SK-N-SH treated with all-trans-retinoic acid at 6 μM for 48 hours (cell line): Measurements from ENCODE around the gene ARMH3.

ENCODE experiments used
- ATAC-seq: fragments of 200-7000 bp; cut with Tn5 transposase; 3 replicates; pipeline ENCODE4 v1.9.1; 2020; ENCODE audit warnings: mild to moderate bottlenecking, moderate library complexity
- ARNTL ChIP-seq: fragments of 450-650 bp; formaldehyde crosslinking; IDR thresholded peaks from 2 replicates; pipeline ENCODE4 v1.5.0; 2020; ENCODE audit warnings: low read depth, mild to moderate bottlenecking, moderate library complexity, borderline replicate concordance
- BACH2 ChIP-seq: fragments of 250-450 bp; sonication (Bioruptor Pico); IDR thresholded peaks from 2 replicates; pipeline ENCODE4 v1.9.0; 2021; ENCODE audit warnings: mild to moderate bottlenecking, borderline replicate concordance
- CREB5 ChIP-seq: fragments of 250-450 bp; sonication (Bioruptor Pico); IDR thresholded peaks from 2 replicates; pipeline ENCODE4 v1.5.1; 2020; ENCODE audit warnings: low read depth, mild to moderate bottlenecking, moderate library complexity
- CSDC2 ChIP-seq: fragments of 250-450 bp; sonication (Bioruptor Pico); IDR thresholded peaks from 2 replicates; pipeline ENCODE4 v1.5.0; 2020; ENCODE audit warnings: mild to moderate bottlenecking, moderate library complexity
- CSRNP3 ChIP-seq: fragments of 250-450 bp; sonication (Bioruptor Pico); IDR thresholded peaks from 2 replicates; pipeline ENCODE4 v1.5.1; 2021; ENCODE audit warnings: mild to moderate bottlenecking, moderate library complexity
- ESRRG ChIP-seq: fragments of 250-450 bp; sonication (Bioruptor Pico); IDR thresholded peaks from 2 replicates; pipeline ENCODE4 v1.6.1; 2021; ENCODE audit warnings: mild to moderate bottlenecking
- ISL1 ChIP-seq: fragments of 250-450 bp; sonication (Bioruptor Pico); IDR thresholded peaks from 2 replicates; pipeline ENCODE4 v2.1.2; 2022; ENCODE audit warnings: mild to moderate bottlenecking, moderate library complexity
- OSR1 ChIP-seq: fragments of 250-450 bp; sonication (Bioruptor Pico); IDR thresholded peaks from 2 replicates; pipeline ENCODE4 v1.8.0; 2022; ENCODE audit warnings: moderate library complexity, mild to moderate bottlenecking, inconsistent platforms
- POU6F1 ChIP-seq: fragments of 250-450 bp; sonication (Bioruptor Pico); IDR thresholded peaks from 2 replicates; pipeline ENCODE4 v1.8.0; 2021; ENCODE audit warnings: low read depth, mild to moderate bottlenecking, moderate library complexity, borderline replicate concordance
- PPARA ChIP-seq: fragments of 250-450 bp; sonication (Bioruptor Pico); IDR thresholded peaks from 2 replicates; pipeline ENCODE4 v1.5.0; 2020; ENCODE audit warnings: mild to moderate bottlenecking, borderline replicate concordance
- RARB ChIP-seq: fragments of 250-450 bp; sonication (Bioruptor Pico); IDR thresholded peaks from 2 replicates; pipeline ENCODE4 v1.8.0; 2021; ENCODE audit warnings: mild to moderate bottlenecking, moderate library complexity
- TCF4 ChIP-seq: fragments of 250-450 bp; sonication (Bioruptor Pico); IDR thresholded peaks from 2 replicates; pipeline ENCODE4 v1.8.0; 2021; ENCODE audit warnings: mild to moderate bottlenecking, moderate library complexity, borderline replicate concordance
- TOX ChIP-seq: fragments of 250-450 bp; sonication (Bioruptor Pico); IDR thresholded peaks from 2 replicates; pipeline ENCODE4 v1.8.0; 2021; ENCODE audit warnings: mild to moderate bottlenecking, moderate library complexity, borderline replicate concordance
- TSHZ2 ChIP-seq: fragments of 250-450 bp; sonication (Bioruptor Pico); IDR thresholded peaks from 2 replicates; pipeline ENCODE4 v1.5.0; 2020; ENCODE audit warnings: mild to moderate bottlenecking, moderate library complexity
- ZC3H10 ChIP-seq: fragments of 250-450 bp; sonication (Bioruptor Pico); IDR thresholded peaks from 2 replicates; pipeline ENCODE4 v1.5.1; 2021; ENCODE audit warnings: mild to moderate bottlenecking, moderate library complexity
- ZFP3 ChIP-seq: fragments of 250-450 bp; sonication (Bioruptor Pico); IDR thresholded peaks from 2 replicates; pipeline ENCODE4 v1.5.0; 2020; ENCODE audit warnings: mild to moderate bottlenecking, moderate library complexity
- ZFP30 ChIP-seq: fragments of 450-650 bp; formaldehyde crosslinking; IDR thresholded peaks from 2 replicates; pipeline ENCODE4 v1.5.0; 2022; ENCODE audit warnings: mild to moderate bottlenecking, moderate library complexity
- ZNF565 ChIP-seq: fragments of 450-650 bp; formaldehyde crosslinking; conservative IDR thresholded peaks from 2 replicates; pipeline ENCODE4 v1.5.0; 2020; ENCODE audit warnings: low read depth, mild to moderate bottlenecking, moderate library complexity
- ZNF70 ChIP-seq: fragments of 450-650 bp; formaldehyde crosslinking; IDR thresholded peaks from 2 replicates; pipeline ENCODE4 v1.5.0; 2020; ENCODE audit warnings: mild to moderate bottlenecking, moderate library complexity
- ZNF8 ChIP-seq: fragments of 450-650 bp; formaldehyde crosslinking; IDR thresholded peaks from 2 replicates; pipeline ENCODE4 v1.5.0; 2020; ENCODE audit warnings: mild to moderate bottlenecking, moderate library complexity

The ARMH3 gene

GRCh38 chr10:101896225-101896877 lies 159.6 kb downstream of the ARMH3 start:
- no peak for ATAC-seq

GRCh38 chr10:101895781-101896180 lies 160.2 kb downstream of the ARMH3 start:
- no peak for ATAC-seq
- TF ChIP-seq ISL1 (no peak), TCF4 (no peak), ZFP30 (no peak), PPARA (CRISPR knock-in tag) (no peak), OSR1 (CRISPR knock-in tag) (no peak), ESRRG (CRISPR knock-in tag) (no peak), CREB5 (CRISPR knock-in tag) (no peak), POU6F1 (CRISPR knock-in tag) (no peak), TOX (CRISPR knock-in tag) (no peak), RARB (CRISPR knock-in tag) (no peak), ZFP3 (no peak), ZNF565 (CRISPR knock-in tag) (no peak), CSRNP3 (CRISPR knock-in tag) (no peak), ARNTL (no peak), BACH2 (CRISPR knock-in tag) (no peak), CSDC2 (no peak), ZNF8 (no peak)

More at GRCh38 chr10:101896225-101896877, 159.6 kb downstream of the ARMH3 start:
- no peak for TF ChIP-seq TSHZ2
- no peak for TF ChIP-seq CSDC2
- TF ChIP-seq ZNF565 (CRISPR knock-in tag) = no peak
- no peak for TF ChIP-seq ESRRG (CRISPR knock-in tag)
- no peak for TF ChIP-seq ZNF70 (CRISPR knock-in tag)
- no peak for TF ChIP-seq CREB5 (CRISPR knock-in tag)
- TF ChIP-seq ARNTL = no peak
- TF ChIP-seq RARB (CRISPR knock-in tag) = no peak
- TF ChIP-seq ZFP3 = no peak
- TF ChIP-seq ISL1 = no peak
- no peak for TF ChIP-seq CSRNP3 (CRISPR knock-in tag)
- no peak for TF ChIP-seq ZC3H10 (CRISPR knock-in tag)
- no peak for TF ChIP-seq OSR1 (CRISPR knock-in tag)
- TF ChIP-seq ZNF8 = no peak
